Omental fat pad (tissue), 4 donors: ENCODE measurements around the gene HMCN1. TPM values are rescaled to one million over a fixed set of nuclear protein-coding genes. Genes with fewer than 3 reads are reported as not detected.

Experiments used
- ATAC-seq: fragments of 150-250 bp; one replicate; pipeline ENCODE4 v1.9.1; 2016; ENCODE audit warnings: mild to moderate bottlenecking, moderate library complexity; ENCODE audit not compliant: low FRiP score
- DNase-seq: peaks from one replicate; pipeline ENCODE4 v3.0.0-alpha.2; 2019; ENCODE audit warnings: low spot score
- total RNA-seq, 4 donors: library from RNA; depleted of rRNA; stranded (reverse); fragments of >200 nt; gene quantifications; one replicate each; pipeline ENCODE4 v1.1.0, GENCODE V29; 2016
- TF ChIP-seq, protein P1 (sequence below), 3 donors: fragments of 450-650 bp; IDR thresholded peaks; one replicate each; pipeline ENCODE4 v1.5.1; 2016 to 2017; ENCODE audit warnings: antibody characterized with exemption in 3 of 3, mild to moderate bottlenecking in 3 of 3, moderate library complexity in 2 of 3

HMCN1 gene
- total RNA-seq, 4 donors from 2014 or later: 5.2 to 45.9 (median 12.7) TPM

DNA sequence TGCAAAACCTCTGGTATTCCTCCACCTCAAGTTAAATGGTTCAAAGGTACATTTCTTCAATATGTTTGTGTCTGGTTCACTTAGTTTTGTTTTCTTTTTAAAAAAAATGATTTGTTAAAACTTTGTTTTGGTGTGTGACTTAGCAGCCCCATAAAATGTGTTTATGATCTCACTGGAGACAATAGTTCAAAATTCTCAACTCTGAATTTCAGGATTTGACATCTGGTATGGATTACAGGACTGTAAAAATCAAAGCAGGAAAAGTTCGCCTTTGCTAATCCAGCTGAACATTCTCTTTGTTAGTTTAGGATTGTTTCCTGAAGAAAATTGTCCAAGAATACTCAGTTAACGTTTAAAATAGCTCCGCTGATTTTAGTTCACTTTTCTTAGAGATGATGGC, 231.7 kb downstream of the HMCN1 start:
- DNase-seq: no peak
- ATAC-seq: no peak
- TF ChIP-seq, protein P1, sequence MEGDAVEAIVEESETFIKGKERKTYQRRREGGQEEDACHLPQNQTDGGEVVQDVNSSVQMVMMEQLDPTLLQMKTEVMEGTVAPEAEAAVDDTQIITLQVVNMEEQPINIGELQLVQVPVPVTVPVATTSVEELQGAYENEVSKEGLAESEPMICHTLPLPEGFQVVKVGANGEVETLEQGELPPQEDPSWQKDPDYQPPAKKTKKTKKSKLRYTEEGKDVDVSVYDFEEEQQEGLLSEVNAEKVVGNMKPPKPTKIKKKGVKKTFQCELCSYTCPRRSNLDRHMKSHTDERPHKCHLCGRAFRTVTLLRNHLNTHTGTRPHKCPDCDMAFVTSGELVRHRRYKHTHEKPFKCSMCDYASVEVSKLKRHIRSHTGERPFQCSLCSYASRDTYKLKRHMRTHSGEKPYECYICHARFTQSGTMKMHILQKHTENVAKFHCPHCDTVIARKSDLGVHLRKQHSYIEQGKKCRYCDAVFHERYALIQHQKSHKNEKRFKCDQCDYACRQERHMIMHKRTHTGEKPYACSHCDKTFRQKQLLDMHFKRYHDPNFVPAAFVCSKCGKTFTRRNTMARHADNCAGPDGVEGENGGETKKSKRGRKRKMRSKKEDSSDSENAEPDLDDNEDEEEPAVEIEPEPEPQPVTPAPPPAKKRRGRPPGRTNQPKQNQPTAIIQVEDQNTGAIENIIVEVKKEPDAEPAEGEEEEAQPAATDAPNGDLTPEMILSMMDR (IDR thresholded peaks at IDR 0.05): no peak

DNA sequence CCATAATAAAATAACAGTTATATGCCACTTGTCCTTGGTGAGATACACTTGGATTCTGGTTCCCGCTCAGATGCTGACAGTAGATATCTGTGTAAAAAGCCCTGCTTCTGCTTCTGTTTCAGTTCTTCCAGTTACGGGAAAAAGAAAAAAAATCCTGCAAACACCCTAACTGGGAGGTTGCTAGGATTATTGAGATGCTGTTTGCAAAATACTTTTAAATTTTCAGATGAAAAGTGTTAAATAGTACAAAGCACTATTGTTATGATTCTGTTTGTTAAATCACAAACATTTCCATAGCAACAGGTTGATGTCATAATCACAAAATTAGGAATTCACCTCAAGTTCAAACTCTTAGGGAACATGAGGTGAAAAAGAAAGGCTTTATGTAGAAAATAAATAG, 232.3 kb downstream of the HMCN1 start:
- ATAC-seq: no peak
- TF ChIP-seq, protein P1 (IDR thresholded peaks at IDR 0.05): no peak

DNA sequence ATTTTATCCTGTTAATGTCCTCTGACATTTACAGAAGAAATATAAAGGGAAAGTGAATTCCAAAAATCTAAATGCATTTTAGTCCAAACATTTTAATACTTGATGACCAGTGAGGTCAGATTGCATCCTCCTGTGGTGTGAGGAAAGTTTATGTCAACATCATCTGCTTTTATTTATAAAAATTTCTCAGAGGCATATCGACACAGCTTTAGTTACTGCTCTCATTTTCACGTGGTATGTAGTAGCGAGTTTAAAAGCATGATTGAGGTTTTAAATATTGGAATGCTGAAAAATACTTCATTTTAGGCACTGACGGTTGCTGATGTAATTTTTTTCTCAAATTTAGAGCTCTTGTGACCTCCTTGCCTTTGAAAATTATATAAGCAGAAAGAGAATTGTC, 234.8 kb downstream of the HMCN1 start:
- TF ChIP-seq, protein P1 (IDR thresholded peaks at IDR 0.05): no peak
- no peak for DNase-seq
- ATAC-seq: no peak

More for the DNA sequence above, 232.3 kb downstream of the HMCN1 start:
- DNase-seq: no peak

DNA sequence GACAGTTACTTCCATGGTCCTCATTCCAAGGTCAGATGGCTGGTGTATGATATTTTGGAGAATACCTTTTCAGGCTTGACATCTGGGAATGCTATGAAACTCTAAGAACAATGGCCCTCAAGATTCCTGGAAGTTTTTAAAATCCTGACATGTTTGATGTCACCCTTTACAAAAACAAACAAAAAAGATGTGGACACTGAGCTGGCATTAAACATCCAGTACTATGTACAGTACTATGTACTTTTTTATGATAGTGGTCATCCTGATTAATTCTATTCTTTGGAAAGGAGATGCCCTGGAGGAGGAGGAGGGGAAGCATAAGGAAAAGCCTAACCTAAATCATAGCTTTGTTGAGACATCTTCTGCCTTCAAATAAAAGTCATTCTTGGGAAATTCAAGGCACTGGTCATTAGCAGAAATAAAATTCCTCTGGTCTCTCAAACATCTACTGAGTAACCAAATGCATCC, 235.4 kb downstream of the HMCN1 start:
- TF ChIP-seq, protein P1 (IDR thresholded peaks at IDR 0.05): no peak
- DNase-seq: no peak
- ATAC-seq: no peak

DNA sequence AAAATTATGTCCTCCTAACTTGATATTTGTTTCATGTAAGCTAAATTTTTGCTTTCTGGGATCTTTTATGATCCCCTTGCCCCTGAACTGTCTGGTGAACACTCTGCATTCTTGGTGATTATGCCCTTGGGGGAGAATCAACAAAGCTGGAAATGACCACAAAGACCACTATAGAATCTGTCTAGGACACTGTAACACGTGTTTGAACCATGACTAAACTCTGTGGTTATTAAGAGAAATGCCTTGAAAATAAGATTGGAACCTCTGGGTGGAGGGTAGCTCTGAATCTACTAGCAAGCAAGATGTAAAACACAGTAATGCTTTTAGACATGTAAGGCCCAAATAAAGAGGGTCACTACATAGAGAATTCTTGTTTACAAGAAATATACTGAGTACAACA, 237.5 kb downstream of the HMCN1 start:
- TF ChIP-seq, protein P1 (IDR thresholded peaks at IDR 0.05): no peak
- no peak for ATAC-seq
- DNase-seq: no peak

DNA sequence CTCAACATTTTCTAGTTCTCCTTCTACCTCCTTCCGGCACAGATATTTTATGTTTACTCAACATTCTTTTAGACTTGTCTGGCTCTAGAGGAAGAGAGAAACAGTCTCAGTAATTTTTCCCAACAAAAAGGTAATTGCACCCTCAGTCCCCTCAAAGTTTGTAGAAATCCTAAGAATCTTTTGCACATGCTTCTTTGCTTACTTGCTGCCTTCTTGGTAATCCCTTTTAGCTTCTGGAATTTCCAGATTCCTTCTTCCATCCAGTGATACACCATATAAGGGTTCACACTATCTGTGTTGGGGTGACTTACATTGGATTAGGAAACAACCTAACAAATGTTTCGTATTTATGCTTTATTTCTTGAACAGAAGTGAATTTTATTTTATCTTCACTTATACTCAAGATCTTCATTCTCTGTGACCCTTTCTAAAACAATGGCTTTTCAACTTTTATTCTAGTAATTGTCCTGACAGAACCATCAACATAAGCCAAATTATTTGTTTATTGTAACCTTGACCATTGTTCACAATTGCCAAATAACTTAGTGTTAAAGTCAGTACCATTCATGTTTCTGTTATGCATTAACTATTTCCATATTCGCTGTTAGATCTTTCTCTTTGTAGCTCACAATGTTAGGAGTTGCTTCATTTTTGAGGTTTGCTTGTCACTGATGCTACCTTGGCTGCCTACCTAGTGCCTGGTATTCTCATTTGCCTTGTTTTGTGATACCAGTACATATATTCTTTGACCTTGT, 238.1 kb downstream of the HMCN1 start:
- TF ChIP-seq, protein P1 (IDR thresholded peaks at IDR 0.05): no peak
- no peak for ATAC-seq
- no peak for DNase-seq

DNA sequence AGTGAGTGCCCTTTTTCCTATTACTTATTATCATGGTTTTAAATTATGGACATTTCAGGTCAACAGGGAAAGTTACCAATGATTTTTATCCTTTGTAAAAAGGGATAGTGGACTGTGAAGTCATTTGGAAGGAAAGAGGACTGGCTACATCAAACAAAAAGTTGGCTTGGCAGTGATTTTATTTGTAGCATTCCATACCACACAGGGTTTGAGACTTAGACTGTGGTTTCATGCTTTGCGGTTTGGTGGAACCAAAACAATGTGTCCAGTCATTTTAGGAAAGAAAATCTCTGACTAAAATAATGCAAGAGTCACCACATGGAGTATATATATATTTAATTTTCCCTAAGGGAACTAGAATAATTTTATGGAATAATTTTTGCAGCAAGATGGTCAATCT, 239.5 kb downstream of the HMCN1 start:
- TF ChIP-seq, protein P1 (IDR thresholded peaks at IDR 0.05): no peak
- DNase-seq (no peak), ATAC-seq (no peak)
